HepG2 (cell line): Measurements from ENCODE around the gene KHNYN. TPM values are rescaled to one million over a fixed set of nuclear protein-coding genes. Genes with fewer than 3 reads are reported as not detected.
A peak's percentile ranks its signal among the peaks of the same experiment; 100 is the strongest.

Source experiments
- ISL2 ChIP-seq: sonication (generic); formaldehyde crosslinking; IDR thresholded peaks from 2 replicates; pipeline ENCODE4 v1.5.0; 2020; ENCODE audit warnings: missing genetic modification reagents
- JUN ChIP-seq: sonication (generic); formaldehyde crosslinking; IDR thresholded peaks from 2 replicates; pipeline ENCODE4 v1.4.0; 2020; ENCODE audit warnings: mild to moderate bottlenecking, missing genetic modification reagents
- MATR3 ChIP-seq: sonication (generic); formaldehyde crosslinking; IDR thresholded peaks from 2 replicates; pipeline ENCODE4 v1.4.0; 2020; ENCODE audit warnings: missing genetic modification reagents
- MED13 ChIP-seq: sonication (generic); formaldehyde crosslinking; IDR thresholded peaks from 2 replicates; pipeline ENCODE4 v1.5.0; 2020; ENCODE audit warnings: missing genetic modification reagents
- MIXL1 ChIP-seq: IDR thresholded peaks from 2 replicates; pipeline ENCODE4 v1.6.1; 2016
- NFE2L1 ChIP-seq: sonication (generic); formaldehyde crosslinking; IDR thresholded peaks from 2 replicates; pipeline ENCODE4 v1.4.0; 2020; ENCODE audit warnings: missing genetic modification reagents, mild to moderate bottlenecking, borderline replicate concordance
- RXRB ChIP-seq: IDR thresholded peaks from 2 replicates; pipeline ENCODE4 v1.6.1; 2016; ENCODE audit warnings: borderline replicate concordance, missing genetic modification reagents, missing compliant biosample characterization
- ZNF138 ChIP-seq: sonication (generic); formaldehyde crosslinking; IDR thresholded peaks from 2 replicates; pipeline ENCODE4 v1.5.0; 2020; ENCODE audit warnings: mild to moderate bottlenecking, low read depth, missing genetic modification reagents
- ZNF207 ChIP-seq: fragments of 450-650 bp; IDR thresholded peaks from 2 replicates; pipeline ENCODE4 v1.6.1; 2016; ENCODE audit warnings: antibody characterized with exemption, borderline replicate concordance
- ZNF367 ChIP-seq: sonication (generic); formaldehyde crosslinking; IDR thresholded peaks from 2 replicates; pipeline ENCODE4 v1.4.0; 2020; ENCODE audit warnings: missing genetic modification reagents, borderline replicate concordance
- ZNF549 ChIP-seq: sonication (generic); formaldehyde crosslinking; IDR thresholded peaks from 2 replicates; pipeline ENCODE4 v1.5.0; 2020; ENCODE audit warnings: missing genetic modification reagents
- ZNF563 ChIP-seq: sonication (generic); formaldehyde crosslinking; IDR thresholded peaks from 2 replicates; pipeline ENCODE4 v1.8.0; 2022; ENCODE audit warnings: mild to moderate bottlenecking, moderate library complexity, missing genetic modification reagents
- ZNF572 ChIP-seq: sonication (generic); formaldehyde crosslinking; IDR thresholded peaks from 2 replicates; pipeline ENCODE4 v1.5.1; 2020; ENCODE audit warnings: mild to moderate bottlenecking, missing genetic modification reagents
- ZNF652 ChIP-seq: IDR thresholded peaks from 2 replicates; pipeline ENCODE4 v1.6.1; 2016; ENCODE audit warnings: low read depth, borderline replicate concordance
- ZNF724P ChIP-seq: sonication (generic); formaldehyde crosslinking; IDR thresholded peaks from 2 replicates; pipeline ENCODE4 v1.8.0; 2022; ENCODE audit warnings: missing genetic modification reagents, borderline replicate concordance
- ZNF777 ChIP-seq: sonication (generic); formaldehyde crosslinking; IDR thresholded peaks from 2 replicates; pipeline ENCODE4 v1.4.0; 2020; ENCODE audit warnings: missing genetic modification reagents
- ZNF839 ChIP-seq: sonication (generic); formaldehyde crosslinking; IDR thresholded peaks from 2 replicates; pipeline ENCODE4 v1.4.0; 2020; ENCODE audit warnings: missing genetic modification reagents, mild to moderate bottlenecking, borderline replicate concordance
- polyA plus RNA-seq, 8 experiments: library from polyadenylated mRNA; depleted of rRNA in 3 of 8; stranded (reverse) in 7 of 8; unstranded in 1 of 8; fragments of >200 nt; fragmentation: Illumina TruSeq in 4 of 8; extraction: Trizol in 4 of 8; gene quantifications; 2 replicates each; pipeline versions ENCODE4 v1.2.1 to v1.2.3, GENCODE V29; 2011 to 2016; ENCODE audit warnings: low read depth in 4 of 8, missing spikeins in 1 of 8, mixed read lengths in 1 of 8; ENCODE audit not compliant: insufficient read depth in 1 of 8
- total RNA-seq, 5 experiments: library from RNA; depleted of rRNA; stranded (reverse); fragments of >200 nt; fragmentation: Illumina TruSeq; extraction: Trizol; gene quantifications; 2 replicates each; pipeline ENCODE4 v1.2.3, GENCODE V29; 2016; ENCODE audit warnings: low read depth in 1 of 5
- TF ChIP-seq, protein P1 (sequence below): sonication (generic); formaldehyde crosslinking; IDR thresholded peaks from 2 replicates; pipeline ENCODE4 v1.4.0; 2020; ENCODE audit warnings: missing genetic modification reagents
- TF ChIP-seq, protein P2 (sequence below): sonication (generic); formaldehyde crosslinking; IDR thresholded peaks from 2 replicates; pipeline ENCODE4 v1.4.0; 2020; ENCODE audit warnings: missing genetic modification reagents
- TF ChIP-seq, protein P3 (sequence below), 2 experiments: sonication (generic) in 1 of 2; formaldehyde crosslinking in 1 of 2; IDR thresholded peaks; 2 replicates each; pipeline versions ENCODE4 v1.4.0 to v1.6.1; 2018 to 2020; ENCODE audit warnings: missing genetic modification reagents in 2 of 2, borderline replicate concordance in 1 of 2, low read depth in 1 of 2, mild to moderate bottlenecking in 1 of 2, missing biosample characterization in 1 of 2
- TF ChIP-seq, protein P4 (sequence below): sonication (generic); formaldehyde crosslinking; IDR thresholded peaks from 2 replicates; pipeline ENCODE4 v1.8.0; 2022; ENCODE audit warnings: mild to moderate bottlenecking, missing genetic modification reagents, moderate library complexity
- TF ChIP-seq, protein P5 (sequence below): sonication (generic); formaldehyde crosslinking; IDR thresholded peaks from 2 replicates; pipeline ENCODE4 v1.4.0; 2020; ENCODE audit warnings: mild to moderate bottlenecking, missing genetic modification reagents

Gene KHNYN
- total and polyA plus RNA-seq, 2 of the 13 experiments (the other 11 are each of a cell fraction or from before 2014, with no cell fraction given): 52.8 to 75.7 TPM

DNA sequence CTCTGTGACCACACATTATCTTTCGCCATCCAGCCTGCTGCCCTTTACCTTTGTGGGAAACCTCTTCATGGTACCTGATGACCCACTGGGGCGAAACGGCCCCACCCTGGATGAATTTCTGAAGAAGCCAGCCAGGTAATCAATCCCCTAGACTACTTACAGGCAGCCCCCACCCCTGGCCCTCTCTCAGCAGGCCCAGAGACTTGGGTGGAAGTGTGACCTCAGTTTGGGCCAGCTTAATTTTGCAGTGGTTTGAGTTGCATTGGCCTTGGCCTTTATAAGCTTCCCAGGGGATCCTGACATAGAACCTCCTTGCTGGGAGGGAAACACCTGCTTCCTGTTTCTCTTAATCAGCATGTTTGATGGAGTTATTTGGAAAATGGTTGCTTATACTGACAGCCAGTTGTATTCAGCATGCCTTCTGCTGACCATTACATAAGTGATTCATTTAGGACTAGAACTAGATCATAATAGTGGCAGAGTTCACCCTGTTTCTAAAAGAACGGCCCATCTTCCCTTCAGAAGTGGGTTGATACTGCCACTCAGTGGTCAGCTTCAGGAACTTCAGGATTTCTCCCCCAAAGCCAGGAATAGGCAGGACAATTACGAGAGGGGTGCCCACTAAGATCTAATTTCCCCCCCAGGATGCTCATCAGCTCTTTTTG, 6.7 kb downstream of the KHNYN start (continued):
- TF ChIP-seq, protein P1, sequence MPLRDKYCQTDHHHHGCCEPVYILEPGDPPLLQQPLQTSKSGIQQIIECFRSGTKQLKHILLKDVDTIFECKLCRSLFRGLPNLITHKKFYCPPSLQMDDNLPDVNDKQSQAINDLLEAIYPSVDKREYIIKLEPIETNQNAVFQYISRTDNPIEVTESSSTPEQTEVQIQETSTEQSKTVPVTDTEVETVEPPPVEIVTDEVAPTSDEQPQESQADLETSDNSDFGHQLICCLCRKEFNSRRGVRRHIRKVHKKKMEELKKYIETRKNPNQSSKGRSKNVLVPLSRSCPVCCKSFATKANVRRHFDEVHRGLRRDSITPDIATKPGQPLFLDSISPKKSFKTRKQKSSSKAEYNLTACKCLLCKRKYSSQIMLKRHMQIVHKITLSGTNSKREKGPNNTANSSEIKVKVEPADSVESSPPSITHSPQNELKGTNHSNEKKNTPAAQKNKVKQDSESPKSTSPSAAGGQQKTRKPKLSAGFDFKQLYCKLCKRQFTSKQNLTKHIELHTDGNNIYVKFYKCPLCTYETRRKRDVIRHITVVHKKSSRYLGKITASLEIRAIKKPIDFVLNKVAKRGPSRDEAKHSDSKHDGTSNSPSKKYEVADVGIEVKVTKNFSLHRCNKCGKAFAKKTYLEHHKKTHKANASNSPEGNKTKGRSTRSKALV (CRISPR knock-in tag): no peak
- TF ChIP-seq NFE2L1 (no peak), JUN (CRISPR knock-in tag) (peak; percentile 27; the same call in 1 of the 2 replicates), ZNF572 (CRISPR knock-in tag) (no peak), ISL2 (CRISPR knock-in tag) (peak; percentile 49; the same call in 1 of the 2 replicates), ZNF777 (CRISPR knock-in tag) (no peak), ZNF138 (CRISPR knock-in tag) (no peak), ZNF724P (CRISPR knock-in tag) (peak; percentile 71; the same call in 1 of the 2 replicates), MIXL1 (CRISPR knock-in tag) (peak; percentile 59), MATR3 (CRISPR knock-in tag) (no peak), MED13 (CRISPR knock-in tag) (no peak), ZNF549 (CRISPR knock-in tag) (no peak), ZNF839 (CRISPR knock-in tag) (no peak), ZNF207 (no peak), ZNF563 (CRISPR knock-in tag) (no peak), ZNF652 (CRISPR knock-in tag) (no peak), ZNF367 (CRISPR knock-in tag) (no peak), RXRB (CRISPR knock-in tag) (peak; percentile 73; the same call in 1 of the 2 replicates)
- TF ChIP-seq, protein P2, sequence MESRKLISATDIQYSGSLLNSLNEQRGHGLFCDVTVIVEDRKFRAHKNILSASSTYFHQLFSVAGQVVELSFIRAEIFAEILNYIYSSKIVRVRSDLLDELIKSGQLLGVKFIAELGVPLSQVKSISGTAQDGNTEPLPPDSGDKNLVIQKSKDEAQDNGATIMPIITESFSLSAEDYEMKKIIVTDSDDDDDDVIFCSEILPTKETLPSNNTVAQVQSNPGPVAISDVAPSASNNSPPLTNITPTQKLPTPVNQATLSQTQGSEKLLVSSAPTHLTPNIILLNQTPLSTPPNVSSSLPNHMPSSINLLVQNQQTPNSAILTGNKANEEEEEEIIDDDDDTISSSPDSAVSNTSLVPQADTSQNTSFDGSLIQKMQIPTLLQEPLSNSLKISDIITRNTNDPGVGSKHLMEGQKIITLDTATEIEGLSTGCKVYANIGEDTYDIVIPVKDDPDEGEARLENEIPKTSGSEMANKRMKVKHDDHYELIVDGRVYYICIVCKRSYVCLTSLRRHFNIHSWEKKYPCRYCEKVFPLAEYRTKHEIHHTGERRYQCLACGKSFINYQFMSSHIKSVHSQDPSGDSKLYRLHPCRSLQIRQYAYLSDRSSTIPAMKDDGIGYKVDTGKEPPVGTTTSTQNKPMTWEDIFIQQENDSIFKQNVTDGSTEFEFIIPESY (CRISPR knock-in tag): no peak
- TF ChIP-seq, protein P3, sequence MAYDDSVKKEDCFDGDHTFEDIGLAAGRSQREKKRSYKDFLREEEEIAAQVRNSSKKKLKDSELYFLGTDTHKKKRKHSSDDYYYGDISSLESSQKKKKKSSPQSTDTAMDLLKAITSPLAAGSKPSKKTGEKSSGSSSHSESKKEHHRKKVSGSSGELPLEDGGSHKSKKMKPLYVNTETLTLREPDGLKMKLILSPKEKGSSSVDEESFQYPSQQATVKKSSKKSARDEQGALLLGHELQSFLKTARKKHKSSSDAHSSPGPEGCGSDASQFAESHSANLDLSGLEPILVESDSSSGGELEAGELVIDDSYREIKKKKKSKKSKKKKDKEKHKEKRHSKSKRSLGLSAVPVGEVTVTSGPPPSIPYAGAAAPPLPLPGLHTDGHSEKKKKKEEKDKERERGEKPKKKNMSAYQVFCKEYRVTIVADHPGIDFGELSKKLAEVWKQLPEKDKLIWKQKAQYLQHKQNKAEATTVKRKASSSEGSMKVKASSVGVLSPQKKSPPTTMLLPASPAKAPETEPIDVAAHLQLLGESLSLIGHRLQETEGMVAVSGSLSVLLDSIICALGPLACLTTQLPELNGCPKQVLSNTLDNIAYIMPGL (CRISPR knock-in tag; IDR thresholded peaks at IDR 0.05; ENCODE audit: borderline replicate concordance in 1 of 2, low read depth in 1 of 2): peak; percentile 63 to 76; a peak in 3 of 4 replicates
- TF ChIP-seq, protein P4, sequence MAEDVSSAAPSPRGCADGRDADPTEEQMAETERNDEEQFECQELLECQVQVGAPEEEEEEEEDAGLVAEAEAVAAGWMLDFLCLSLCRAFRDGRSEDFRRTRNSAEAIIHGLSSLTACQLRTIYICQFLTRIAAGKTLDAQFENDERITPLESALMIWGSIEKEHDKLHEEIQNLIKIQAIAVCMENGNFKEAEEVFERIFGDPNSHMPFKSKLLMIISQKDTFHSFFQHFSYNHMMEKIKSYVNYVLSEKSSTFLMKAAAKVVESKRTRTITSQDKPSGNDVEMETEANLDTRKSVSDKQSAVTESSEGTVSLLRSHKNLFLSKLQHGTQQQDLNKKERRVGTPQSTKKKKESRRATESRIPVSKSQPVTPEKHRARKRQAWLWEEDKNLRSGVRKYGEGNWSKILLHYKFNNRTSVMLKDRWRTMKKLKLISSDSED: no peak
- TF ChIP-seq, protein P5, sequence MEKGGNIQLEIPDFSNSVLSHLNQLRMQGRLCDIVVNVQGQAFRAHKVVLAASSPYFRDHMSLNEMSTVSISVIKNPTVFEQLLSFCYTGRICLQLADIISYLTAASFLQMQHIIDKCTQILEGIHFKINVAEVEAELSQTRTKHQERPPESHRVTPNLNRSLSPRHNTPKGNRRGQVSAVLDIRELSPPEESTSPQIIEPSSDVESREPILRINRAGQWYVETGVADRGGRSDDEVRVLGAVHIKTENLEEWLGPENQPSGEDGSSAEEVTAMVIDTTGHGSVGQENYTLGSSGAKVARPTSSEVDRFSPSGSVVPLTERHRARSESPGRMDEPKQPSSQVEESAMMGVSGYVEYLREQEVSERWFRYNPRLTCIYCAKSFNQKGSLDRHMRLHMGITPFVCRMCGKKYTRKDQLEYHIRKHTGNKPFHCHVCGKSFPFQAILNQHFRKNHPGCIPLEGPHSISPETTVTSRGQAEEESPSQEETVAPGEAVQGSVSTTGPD (CRISPR knock-in tag): no peak
